ENCODE results near the gene GPC1. TPM values are rescaled to one million over a fixed set of nuclear protein-coding genes. Genes with fewer than 3 reads are reported as not detected.
A peak's percentile ranks its signal among the peaks of the same experiment; 100 is the strongest.

The GPC1 gene
- total RNA-seq, 6 experiments from 2014 or later = 20.7 to 44.5 (median 27.8) TPM

- TF ChIP-seq, protein P1, sequence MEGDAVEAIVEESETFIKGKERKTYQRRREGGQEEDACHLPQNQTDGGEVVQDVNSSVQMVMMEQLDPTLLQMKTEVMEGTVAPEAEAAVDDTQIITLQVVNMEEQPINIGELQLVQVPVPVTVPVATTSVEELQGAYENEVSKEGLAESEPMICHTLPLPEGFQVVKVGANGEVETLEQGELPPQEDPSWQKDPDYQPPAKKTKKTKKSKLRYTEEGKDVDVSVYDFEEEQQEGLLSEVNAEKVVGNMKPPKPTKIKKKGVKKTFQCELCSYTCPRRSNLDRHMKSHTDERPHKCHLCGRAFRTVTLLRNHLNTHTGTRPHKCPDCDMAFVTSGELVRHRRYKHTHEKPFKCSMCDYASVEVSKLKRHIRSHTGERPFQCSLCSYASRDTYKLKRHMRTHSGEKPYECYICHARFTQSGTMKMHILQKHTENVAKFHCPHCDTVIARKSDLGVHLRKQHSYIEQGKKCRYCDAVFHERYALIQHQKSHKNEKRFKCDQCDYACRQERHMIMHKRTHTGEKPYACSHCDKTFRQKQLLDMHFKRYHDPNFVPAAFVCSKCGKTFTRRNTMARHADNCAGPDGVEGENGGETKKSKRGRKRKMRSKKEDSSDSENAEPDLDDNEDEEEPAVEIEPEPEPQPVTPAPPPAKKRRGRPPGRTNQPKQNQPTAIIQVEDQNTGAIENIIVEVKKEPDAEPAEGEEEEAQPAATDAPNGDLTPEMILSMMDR (IDR thresholded peaks at IDR 0.05) = no peak
- no peak for TF ChIP-seq POLR2A (IDR thresholded peaks at IDR 0.05)
- 47% methylated on average over 6 of the region's 6 CpGs for WGBS (ENCODE audit: insufficient coverage, low coverage, low lambda C conversion rate, missing lambda C conversion rate)
- Histone ChIP-seq H3K9me3 (no peaks in the 10 kb centered on the region), H3K4me3 (no peak overlapping the region), H3K36me3 (no peaks in the 10 kb centered on the region), H3K4me1 (peaks cover 0 to 5% (median 0%) of the 10 kb centered on the region in 4 donors), H3K27ac (no peak overlapping the region), H3K27me3 (no peaks in the 10 kb centered on the region)
- DNase-seq = peak in 2 of 3 donors; percentile 30
- ATAC-seq = peak; percentile 41 to 93 (median 53)
- intact Hi-C loops (cut with DNase I) = no loop called here
Measured at GRCh38 chr2:240422658-240423329, 12.7 kb upstream of the GPC1 start.

DNA sequence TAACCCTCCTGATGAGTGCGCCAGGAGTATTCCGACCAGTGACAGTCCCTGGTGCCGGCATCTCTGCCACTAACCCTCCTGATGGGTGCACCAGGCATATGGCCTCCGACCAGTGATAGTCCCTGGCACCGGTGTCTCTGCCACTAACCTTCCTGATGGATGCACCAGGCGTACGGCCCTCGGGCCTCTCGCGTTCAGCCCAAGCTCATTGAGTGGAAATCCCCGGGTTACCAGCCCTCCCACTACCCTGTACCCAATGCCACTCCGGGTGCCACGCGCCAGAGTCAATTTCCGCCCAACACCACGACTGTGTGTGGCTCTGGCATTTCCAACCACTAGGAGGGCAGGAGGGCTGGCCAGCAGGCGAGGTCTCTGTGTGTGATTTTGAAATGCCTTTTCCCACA lies 11.7 kb upstream of the GPC1 start:
- Histone ChIP-seq H3K4me3 (no peak overlapping the region), H3K36me3 (no peaks in the 10 kb centered on the region), H3K27ac (no peak overlapping the region), H3K27me3 (no peaks in the 10 kb centered on the region), H3K4me1 (peaks cover 0 to 5% (median 0%) of the 10 kb centered on the region in 4 donors), H3K9me3 (no peaks in the 10 kb centered on the region)
- TF ChIP-seq, protein P1 (IDR thresholded peaks at IDR 0.05) = no peak
- TF ChIP-seq POLR2A (IDR thresholded peaks at IDR 0.05) = no peak
- 76% methylated on average over 2 of the region's 17 CpGs for WGBS (ENCODE audit: insufficient coverage, low coverage, low lambda C conversion rate, missing lambda C conversion rate)
- intact Hi-C loops (cut with DNase I) = no loop called here
- DNase-seq (peak; percentile 10 to 39 (median 37)), ATAC-seq (no peak)

- no peaks in the 10 kb centered on the region for H3K9me3 ChIP-seq
- no peak for ATAC-seq
- WGBS (ENCODE audit: insufficient coverage, low coverage, low lambda C conversion rate, missing lambda C conversion rate) = 79% methylated on average over 5 of the region's 29 CpGs
- no peaks in the 10 kb centered on the region for H3K27me3 ChIP-seq
- peaks cover 0 to 5% (median 0%) of the 10 kb centered on the region in 4 donors for H3K4me1 ChIP-seq
- no peak overlapping the region for H3K4me3 ChIP-seq
- no peaks in the 10 kb centered on the region for H3K36me3 ChIP-seq
- peak; percentile 13 to 33 (median 32) for DNase-seq
- H3K27ac ChIP-seq = no peak overlapping the region
- TF ChIP-seq POLR2A (IDR thresholded peaks at IDR 0.05) = no peak
- TF ChIP-seq, protein P1 (IDR thresholded peaks at IDR 0.05) = no peak
- intact Hi-C loops (cut with DNase I) = no loop called here
Measured at GRCh38 chr2:240424341-240425235, 10.9 kb upstream of the GPC1 start.

DNA sequence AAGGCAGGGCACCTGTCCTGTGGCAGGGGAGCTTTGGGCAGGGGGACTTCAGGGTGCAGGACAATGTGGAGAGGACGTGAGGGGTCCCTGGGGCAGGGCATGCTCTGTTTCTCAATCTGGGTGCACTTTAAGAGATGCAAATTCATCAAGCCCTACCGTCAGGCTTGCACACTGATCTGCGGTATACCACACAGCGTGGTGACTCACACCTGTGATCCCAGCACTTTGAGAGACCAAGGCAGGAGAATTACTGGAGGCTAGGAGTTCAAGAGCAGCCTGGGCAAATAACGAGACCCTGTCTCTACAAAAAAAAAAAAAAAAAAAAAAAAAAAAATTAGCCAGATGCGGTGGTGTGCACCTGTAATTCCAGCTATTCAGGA lies 10.2 kb upstream of the GPC1 start:
- ATAC-seq (no peak), DNase-seq (peak in 1 of 3 donors; percentile 40)
- no peak overlapping the region for H3K4me3 ChIP-seq
- WGBS (ENCODE audit: insufficient coverage, low coverage, low lambda C conversion rate, missing lambda C conversion rate) = 87% methylated on average over 4 of the region's 6 CpGs
- no peaks in the 10 kb centered on the region for H3K9me3 ChIP-seq
- TF ChIP-seq POLR2A (IDR thresholded peaks at IDR 0.05) = no peak
- TF ChIP-seq, protein P1 (IDR thresholded peaks at IDR 0.05) = no peak
- H3K27ac ChIP-seq = no peak overlapping the region
- peaks cover 0 to 5% (median 0%) of the 10 kb centered on the region in 4 donors for H3K4me1 ChIP-seq
- H3K27me3 ChIP-seq = no peaks in the 10 kb centered on the region
- H3K36me3 ChIP-seq = no peaks in the 10 kb centered on the region
- intact Hi-C loops (cut with DNase I) = no loop called here

All from right lobe of liver (tissue), 6 donors.